HL-60/S4 (cell line): ENCODE data around the gene NXPH4.

Experiments
- in situ Hi-C: fragments of 300-500 bp; cut with MboI; formaldehyde crosslinking; loops from 2 replicates; pipeline ENCODE4 v1.14.3; 2022; ENCODE audit warnings: low sequenced_read_pairs

The NXPH4 gene

DNA sequence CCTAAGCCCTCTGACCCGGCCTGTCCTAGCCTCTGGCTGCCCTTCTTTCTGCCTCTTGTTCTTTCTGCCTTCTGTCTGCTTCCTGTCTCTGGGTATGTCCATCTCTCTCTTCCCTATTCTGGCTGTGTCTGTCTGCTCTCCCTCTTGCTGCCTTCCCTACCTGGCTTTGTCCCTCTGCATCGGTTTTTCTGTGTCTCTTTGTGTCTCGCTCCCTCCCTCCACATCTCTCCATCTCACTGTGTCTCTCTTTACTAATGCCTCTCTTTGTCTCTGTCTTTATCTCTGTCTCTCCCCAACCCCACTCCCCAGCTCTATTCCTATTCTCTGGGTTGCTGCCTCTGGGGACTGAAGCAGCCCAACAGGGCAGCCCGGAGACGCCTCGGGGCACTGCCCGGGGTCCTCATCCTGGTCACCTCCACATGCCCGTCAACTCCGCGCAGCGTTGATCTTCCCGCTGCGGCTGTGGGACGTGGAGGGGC, 23.0 kb downstream of the NXPH4 start:
- in situ Hi-C loops: no loop called here

DNA sequence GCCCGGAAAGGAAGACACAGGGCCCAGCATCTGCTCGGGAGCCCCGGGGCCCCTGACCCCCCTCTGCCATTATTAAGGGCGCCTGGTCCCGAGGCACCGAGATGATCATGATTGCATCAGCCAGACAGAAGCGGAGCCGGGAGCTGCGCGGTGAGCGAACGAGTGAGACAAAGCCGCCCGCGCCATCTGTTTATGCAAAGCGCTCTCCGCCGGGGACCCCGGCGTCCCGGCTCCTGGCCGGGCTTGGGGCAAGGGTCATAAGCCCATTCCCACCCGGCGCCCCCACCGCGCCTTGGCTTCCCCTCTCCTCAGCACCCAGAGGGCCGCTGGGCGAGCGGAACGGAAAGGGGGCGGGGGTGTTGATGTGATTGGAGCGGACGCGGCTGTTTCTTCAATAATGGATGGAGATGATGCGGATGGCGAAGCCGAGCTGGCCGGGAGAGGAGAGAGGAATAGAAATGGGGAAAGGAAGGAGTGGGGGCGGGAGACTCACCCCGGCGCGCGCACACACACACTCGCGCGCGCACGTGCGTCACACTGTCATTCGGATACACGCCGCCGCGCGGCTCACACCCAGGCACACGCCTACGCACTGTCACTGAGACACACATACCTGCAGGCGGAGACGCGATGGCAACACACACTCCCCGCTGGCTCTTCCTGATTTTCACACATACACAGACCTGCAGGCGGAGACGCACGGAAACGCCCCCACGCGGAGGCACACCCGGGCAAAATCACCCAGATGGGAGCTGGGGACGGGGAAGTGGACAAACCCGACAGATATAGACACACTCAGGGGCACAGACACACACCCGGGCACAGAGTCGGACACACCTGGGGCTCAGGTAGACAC, 23.7 kb downstream of the NXPH4 start:
- in situ Hi-C loops: no loop called here

DNA sequence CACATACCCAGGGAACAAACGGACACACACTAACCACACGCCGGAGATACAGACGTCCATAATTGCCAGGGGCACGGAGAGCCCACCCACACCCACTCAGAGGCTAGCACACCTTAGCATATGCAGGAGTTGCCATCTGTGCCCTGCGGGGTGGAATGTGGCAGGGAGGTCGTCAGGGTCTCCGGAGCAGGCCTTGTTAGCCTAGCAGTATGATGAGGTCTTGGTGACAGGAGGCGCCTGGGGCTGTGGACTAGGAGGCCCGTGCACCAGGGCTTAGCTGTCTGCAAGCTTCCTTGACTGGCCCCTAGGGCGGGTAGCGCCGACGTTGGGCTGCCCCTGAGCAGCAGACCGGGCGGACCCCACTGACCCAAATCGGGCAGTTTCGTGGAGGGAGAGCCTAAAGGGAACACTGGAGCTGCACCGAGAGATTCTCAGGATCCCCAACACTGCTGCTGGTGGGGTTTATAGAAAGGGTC, 24.4 kb downstream of the NXPH4 start:
- in situ Hi-C loops: no loop called here

DNA sequence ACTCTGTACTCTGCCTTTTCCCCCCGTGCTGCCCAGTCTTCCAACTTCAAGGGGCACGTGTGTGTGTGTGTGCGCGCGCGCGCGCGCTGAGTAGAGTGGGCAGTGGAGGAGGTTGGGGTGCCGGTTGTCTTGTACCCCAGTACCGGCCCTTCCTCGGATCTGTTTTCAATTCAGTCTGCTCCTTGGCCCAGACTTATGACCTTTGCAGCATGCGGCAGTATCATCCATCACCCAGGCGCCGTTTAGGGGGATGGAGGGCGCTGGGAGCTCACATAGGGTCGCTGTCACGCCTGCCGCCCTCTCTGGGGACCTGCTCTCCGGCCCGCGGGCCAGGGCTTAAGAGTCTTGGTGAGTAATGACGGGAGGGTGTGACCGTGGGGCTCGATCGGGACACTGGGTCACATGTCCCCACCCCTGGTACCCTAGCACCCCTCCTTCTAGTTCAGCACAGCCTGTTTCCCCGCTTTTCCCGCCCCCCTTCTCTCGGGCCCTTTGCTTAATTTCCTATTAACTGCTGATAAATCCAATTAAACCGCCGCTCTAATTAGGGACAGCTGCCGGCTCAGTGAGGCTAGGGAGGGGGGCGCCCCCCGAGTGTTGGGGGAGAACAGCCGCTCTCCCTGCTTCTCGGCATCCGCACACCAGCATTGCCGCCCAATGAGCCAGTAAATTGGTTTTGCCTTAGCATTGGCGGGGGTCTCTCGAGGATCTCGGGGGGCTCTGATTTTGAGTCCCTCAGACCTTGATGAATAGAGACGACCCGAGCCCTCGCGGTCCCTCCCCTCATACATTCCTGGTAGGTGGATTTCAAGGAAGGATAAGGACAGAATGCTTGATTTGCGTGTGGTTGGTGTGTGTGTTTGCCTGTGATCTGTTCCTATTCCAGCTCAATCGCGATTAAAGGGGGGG, 25.1 kb downstream of the NXPH4 start:
- in situ Hi-C loops: no loop called here

DNA sequence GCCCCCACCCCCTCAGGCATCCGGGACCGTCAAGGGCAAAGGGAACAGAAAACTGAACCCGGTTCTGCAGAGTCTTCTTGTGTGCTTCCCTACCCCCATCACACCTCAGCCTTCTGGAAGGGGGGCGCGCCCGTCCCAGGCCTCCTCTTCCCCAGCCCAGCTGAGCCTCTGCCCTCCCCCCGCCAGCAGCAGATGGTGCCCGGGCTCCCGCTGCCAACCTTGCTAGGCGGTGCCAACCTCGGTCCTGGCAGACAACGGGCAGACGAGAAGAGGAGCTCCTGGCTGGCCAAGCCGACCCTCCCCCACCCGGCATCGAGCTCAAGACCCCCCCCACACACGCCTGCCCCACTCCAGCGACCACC, 25.7 kb downstream of the NXPH4 start:
- in situ Hi-C loops: no loop called here

DNA sequence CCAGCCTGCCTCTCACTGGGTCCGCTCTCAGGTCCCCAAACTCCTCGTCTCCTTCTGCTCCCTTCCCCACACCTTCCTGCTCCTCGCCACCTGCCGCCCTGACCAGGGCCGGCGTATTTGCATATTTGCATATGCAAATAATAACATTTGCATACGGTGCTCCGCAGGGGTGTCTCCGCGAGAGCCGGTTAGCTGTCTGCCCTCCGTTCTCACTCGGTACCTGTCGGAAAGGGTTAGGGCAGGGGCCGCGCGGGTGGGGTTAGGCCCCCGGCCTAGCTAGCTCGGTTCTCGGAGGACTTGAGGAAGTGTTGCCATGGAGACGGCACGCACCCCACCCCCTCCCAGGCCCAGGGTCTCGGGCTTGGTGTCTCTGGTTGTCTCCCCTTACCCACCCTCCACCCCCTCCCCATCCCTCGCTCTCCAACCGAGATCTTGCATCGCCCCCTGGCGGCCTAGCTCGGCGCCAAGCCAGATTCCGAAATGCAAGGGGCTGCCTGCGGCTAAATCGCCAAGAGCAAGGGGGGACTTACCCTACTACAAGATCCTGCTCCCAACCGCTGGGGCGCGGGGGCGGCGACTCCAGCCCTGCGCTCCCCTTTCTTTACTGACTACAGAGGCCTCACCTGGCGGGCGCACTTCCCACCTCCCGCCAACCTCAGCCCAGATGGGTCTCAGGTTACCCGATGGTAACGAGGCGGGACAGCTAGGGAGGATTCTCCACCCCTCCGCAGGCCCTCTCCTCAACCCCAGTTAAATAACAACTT, 26.3 kb downstream of the NXPH4 start:
- in situ Hi-C loops: no loop called here

DNA sequence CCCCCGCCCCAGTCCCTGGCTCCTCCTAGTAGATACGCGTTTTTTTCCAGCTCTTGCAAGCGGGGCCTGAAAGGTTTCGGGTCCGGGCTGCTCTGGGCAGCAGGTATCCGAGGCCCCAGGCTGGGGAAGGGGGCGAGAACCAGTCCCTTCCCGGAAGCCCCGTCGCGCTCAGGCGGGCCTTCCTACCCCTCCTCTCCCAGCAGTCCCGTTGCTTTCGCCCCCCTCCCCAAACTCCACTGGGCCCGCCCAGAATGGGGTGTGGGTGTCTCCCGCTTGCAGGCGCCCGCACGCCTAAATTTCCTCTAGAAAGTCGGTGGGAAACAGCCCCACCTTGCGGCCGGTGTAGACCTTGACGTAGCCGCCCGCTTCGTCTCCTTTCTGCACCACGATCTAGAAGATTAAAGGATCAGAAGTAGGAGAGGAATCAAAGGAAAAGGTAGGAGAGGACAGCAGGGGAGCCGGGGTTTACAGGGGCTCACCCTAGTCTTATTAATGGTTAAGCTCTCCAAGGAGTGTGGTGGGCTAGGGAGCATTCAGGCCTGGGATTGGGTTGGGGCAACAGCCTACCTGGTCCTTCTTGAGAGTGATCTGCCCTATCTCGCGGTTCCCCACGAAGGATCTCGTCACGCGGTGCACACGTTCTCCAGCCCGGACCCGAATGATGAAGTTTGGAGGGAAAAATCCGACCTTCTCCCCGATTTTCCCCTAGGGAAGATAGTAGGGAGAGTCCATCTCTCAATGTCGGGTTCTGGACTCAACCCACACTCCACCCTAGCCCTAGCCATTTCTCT, 27.1 kb downstream of the NXPH4 start:
- in situ Hi-C loops: no loop called here

DNA sequence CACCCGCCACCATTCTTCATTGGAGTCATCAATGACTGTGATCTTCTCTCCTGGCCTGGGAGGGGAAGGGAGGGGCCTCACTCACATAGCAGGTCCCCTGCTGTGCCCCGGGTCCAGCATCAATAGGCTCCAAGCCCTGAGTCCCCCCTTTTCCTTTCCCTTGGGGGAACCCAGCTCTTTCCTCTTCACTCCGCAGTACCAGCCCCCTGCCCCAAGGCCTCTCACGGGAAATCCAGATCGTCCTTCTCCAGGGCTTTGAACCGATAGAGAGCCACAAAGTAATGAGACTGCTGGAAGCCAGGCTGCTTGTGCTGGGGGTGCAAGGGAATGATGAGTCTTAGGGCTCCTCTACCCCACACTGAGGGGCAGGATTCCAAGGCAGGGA, 27.7 kb downstream of the NXPH4 start:
- in situ Hi-C loops: no loop called here

- in situ Hi-C loops: no loop called here
These were observed 30.4 kb downstream of the NXPH4 start for GRCh38 chr12:57247041-57247440.

- in situ Hi-C loops: no loop called here
These were observed 32.5 kb downstream of the NXPH4 start for GRCh38 chr12:57248934-57249742.

DNA sequence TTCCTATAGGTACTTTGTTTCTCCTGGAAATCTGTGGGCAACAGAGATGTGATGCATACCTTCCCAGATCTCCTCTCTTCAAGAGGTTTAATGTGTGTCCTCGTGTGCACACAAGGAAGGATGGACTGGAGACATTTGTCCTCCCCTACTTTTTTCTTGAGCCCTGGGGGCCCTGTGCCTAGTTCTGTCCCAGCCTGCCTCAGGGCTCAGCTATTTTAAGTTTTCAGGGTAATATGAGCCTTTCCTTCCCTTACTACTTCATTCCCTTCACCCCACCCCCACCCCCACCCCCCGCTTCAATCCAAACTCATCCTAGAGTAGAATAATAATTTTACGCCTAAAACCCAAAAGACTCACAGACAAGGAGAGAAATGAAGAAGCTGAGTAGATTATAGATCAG, 33.9 kb downstream of the NXPH4 start:
- in situ Hi-C loops: no loop called here

DNA sequence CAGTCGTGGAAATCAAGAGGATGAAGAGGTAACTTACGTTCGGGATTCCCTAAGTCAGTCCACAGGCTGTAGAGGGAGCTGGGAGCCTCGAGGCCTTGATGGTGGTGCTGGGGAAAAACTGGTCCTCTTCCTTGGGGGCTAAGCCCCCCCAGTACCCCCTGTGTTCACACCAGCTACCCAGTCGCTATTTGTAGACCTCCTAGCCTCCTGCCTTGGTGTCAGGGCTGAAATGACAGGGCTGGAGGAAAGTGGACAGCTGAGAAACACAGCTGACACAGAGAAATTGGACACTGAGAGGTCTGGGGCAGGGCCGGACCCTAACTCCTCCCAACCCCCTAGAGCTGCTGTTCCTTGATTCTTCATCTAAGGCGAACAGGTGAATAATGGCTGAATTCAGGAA, 34.4 kb downstream of the NXPH4 start, which contains the start of gene STAC3:
STAC3 (minus strand) TSS at position 232 of the 400 bp plus-strand sequence. CDS start 1,551 bp downstream, outside the sequence.
- in situ Hi-C loops: no loop called here

GRCh38 chr12:57254506-57255280, 38.1 kb downstream of the NXPH4 start:
- in situ Hi-C loops: no loop called here

DNA sequence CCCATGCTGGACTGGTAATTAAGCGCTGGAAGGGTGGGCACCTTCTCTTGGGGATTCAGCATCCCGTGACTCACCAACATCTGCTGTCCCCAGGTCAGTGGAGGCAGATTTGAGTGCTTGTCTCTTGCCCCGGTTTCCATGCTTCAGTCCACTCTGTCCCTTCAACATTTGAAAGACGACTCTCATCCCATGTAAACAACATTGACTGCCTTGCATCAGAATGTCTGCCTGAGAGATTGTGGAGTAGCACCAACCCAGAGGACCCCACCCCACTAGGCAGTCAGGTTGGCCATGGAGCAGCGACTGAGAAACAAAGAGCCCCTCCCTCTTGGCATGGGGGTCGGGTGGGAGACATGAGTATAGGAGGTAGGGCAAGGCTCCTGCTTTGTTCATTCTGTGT, 39.3 kb downstream of the NXPH4 start:
- in situ Hi-C loops: no loop called here

DNA sequence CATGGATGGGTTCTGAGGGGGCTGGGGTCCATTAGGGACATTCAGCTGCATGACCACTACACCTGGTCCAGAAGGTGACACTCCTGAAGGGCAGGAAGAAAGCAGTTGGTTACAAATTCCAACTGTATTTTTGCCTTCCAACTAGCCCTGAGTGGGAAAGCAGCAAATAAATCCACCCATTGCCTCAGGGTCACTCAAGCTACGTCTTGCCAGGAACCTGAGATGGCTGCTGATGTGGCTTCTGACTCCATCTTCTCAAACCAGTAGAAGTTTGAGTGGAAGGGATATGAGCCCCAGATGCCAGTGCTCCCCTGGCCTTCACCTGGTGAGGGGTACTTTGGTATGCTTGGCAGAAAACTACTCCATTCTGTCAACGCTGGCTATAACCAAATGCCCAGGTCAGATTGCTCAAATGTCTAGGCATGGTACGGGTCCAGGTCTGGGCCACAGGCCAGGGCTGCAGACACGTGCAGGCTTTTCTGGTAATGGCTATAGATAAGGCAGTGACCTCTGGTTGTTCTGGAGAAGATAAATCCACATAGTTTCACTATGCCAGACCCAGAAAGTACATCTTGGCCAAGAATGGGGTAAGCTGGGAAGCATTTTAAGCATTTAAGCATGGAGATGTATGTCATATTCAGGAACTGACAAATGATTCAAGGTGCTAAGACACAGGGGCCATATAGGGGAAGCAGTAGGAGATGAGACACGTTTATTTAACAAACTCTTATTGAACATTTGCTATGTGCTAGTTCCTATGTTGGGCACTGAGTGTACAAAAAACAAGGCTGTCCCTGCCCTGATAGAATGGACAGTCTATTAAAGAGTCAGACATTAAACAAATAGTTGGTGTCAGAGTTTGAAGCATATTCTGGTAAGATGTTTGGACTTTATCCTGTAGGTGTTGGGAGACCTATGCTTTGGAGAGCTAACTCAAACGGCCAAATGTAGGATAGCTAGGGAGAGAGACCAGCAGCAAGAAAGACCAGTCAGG, 42.7 kb downstream of the NXPH4 start:
- in situ Hi-C loops: no loop called here

DNA sequence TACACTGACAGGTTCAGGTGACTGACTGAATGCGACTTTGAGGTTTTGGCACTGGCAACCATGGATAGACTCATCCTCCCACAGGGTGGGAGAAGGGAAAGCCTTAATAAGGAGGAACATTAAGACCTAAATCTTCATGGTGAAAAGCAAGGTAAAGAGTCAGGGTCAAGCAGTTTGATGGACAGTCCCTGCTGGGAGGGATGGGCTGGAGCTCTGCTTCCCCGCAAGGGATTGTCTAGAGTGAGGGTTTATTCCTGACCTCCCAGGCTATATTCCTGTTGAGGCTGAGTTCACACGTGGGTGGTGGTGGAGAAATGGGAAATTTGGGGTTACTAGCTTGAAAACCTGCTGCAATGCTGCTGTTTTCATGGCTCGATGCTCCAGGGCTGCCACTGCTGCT, 43.8 kb downstream of the NXPH4 start:
- in situ Hi-C loops: loop anchor here (10.0 kb wide), 1 partner anchor 194 kb away; the partner anchor contains the start of genes GLI1 and INHBE

DNA sequence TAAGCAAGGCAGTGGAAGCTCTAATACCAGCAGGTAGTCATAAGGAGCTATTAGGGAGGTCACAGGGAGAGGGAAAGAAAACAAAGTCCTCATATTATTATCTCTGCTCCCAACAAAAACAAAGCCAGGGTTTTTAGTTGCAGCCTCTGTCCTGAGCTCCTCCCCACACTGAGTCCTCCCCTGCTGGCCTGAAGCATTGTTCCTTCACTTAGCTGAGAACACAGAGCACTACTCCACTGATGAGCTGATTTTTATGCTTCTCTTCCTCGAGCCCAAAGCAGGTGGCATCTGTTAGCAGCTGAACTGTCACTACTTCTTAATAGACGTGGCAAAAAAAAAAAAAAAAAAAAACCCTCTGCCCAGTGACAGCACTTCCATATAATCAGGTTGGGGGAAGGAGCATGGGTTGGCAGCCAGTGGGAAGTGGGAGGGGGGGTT, 44.9 kb downstream of the NXPH4 start:
- in situ Hi-C loops: loop anchor here (10.0 kb wide), 1 partner anchor 193 kb away; the partner anchor contains the start of genes GLI1 and INHBE
